ENCODE measurements around the gene FEZF1. TPM values are rescaled to one million over a fixed set of nuclear protein-coding genes. Genes with fewer than 3 reads are reported as not detected.

Gene FEZF1
- total and polyA plus RNA-seq, 3 donors from 2014 or later: 3.1 to 9.8 (median 5.6) TPM

- 87% methylated on average over 7 of the region's 7 CpGs for WGBS, 2 donors
Observed at GRCh38 chr7:122343601-122344302, 39.2 kb upstream of the FEZF1 start.

GRCh38 chr7:122340427-122340826, 35.9 kb upstream of the FEZF1 start:
- H3K27ac ChIP-seq: no peak overlapping the region
- no peaks in the 10 kb centered on the region for H3K36me3 ChIP-seq (ENCODE audit: low read depth, missing control alignments)
- DNase-seq: no peak
- H3K27me3 ChIP-seq: no peaks in the 10 kb centered on the region
- TF ChIP-seq POLR2A (IDR thresholded peaks at IDR 0.05) (no peak), CTCF (IDR thresholded peaks at IDR 0.05) (no peak)
- 94 to 97% methylated on average over 1 of the region's 1 CpG for WGBS, 2 donors
- no peaks in the 10 kb centered on the region for H3K9me3 ChIP-seq
- intact Hi-C loops (cut with DNase I; ENCODE audit: low total_unique reads): no loop called here
- H3K4me1 ChIP-seq: no peaks in the 10 kb centered on the region
- H3K4me3 ChIP-seq: no peak overlapping the region

More at GRCh38 chr7:122343601-122344302, 39.2 kb upstream of the FEZF1 start:
- Histone ChIP-seq H3K4me1 (no peaks in the 10 kb centered on the region), H3K27ac (no peak overlapping the region), H3K27me3 (no peaks in the 10 kb centered on the region), H3K9me3 (no peaks in the 10 kb centered on the region), H3K36me3 (ENCODE audit: low read depth, missing control alignments) (no peaks in the 10 kb centered on the region), H3K4me3 (no peak overlapping the region)
- TF ChIP-seq CTCF (IDR thresholded peaks at IDR 0.05): no peak
- no peak for TF ChIP-seq POLR2A (IDR thresholded peaks at IDR 0.05)
- DNase-seq: no peak
- intact Hi-C loops (cut with DNase I; ENCODE audit: low total_unique reads): no loop called here

GRCh38 chr7:122339145-122339904, 34.8 kb upstream of the FEZF1 start:
- WGBS, 2 donors: 85 to 92% methylated on average over 6 of the region's 6 CpGs
- intact Hi-C loops (cut with DNase I; ENCODE audit: low total_unique reads): no loop called here
- H3K36me3 ChIP-seq (ENCODE audit: low read depth, missing control alignments): no peaks in the 10 kb centered on the region
- no peaks in the 10 kb centered on the region for H3K9me3 ChIP-seq
- H3K4me1 ChIP-seq: no peaks in the 10 kb centered on the region
- DNase-seq: no peak
- H3K27me3 ChIP-seq: no peaks in the 10 kb centered on the region
- TF ChIP-seq CTCF (IDR thresholded peaks at IDR 0.05): no peak
- no peak for TF ChIP-seq POLR2A (IDR thresholded peaks at IDR 0.05)
- no peak overlapping the region for H3K27ac ChIP-seq
- H3K4me3 ChIP-seq: no peak overlapping the region

- no peaks in the 10 kb centered on the region for H3K9me3 ChIP-seq
- intact Hi-C loops (cut with DNase I; ENCODE audit: low total_unique reads): no loop called here
- no peaks in the 10 kb centered on the region for H3K27me3 ChIP-seq
- no peaks in the 10 kb centered on the region for H3K4me1 ChIP-seq
- 67 to 76% methylated on average over 2 of the region's 2 CpGs for WGBS, 2 donors
- no peak overlapping the region for H3K27ac ChIP-seq
- no peak for DNase-seq
- no peak for TF ChIP-seq POLR2A (IDR thresholded peaks at IDR 0.05)
- TF ChIP-seq CTCF (IDR thresholded peaks at IDR 0.05): no peak
- H3K36me3 ChIP-seq (ENCODE audit: low read depth, missing control alignments): no peaks in the 10 kb centered on the region
- H3K4me3 ChIP-seq: no peak overlapping the region
Observed at GRCh38 chr7:122337011-122337410, 32.5 kb upstream of the FEZF1 start.

Data from testis (tissue), 3 donors.